ENCODE data around the gene CHD8. TPM values are rescaled to one million over a fixed set of nuclear protein-coding genes. Genes with fewer than 3 reads are reported as not detected.

CHD8 gene
- total RNA-seq, 1 experiment from 2014 or later, result 64.7 TPM

- ChIA-PET POLR2A (no interaction called here), CTCF (interaction anchor here (0.5 to 1.0 kb wide), 5 partner anchors 12 to 869 kb away, joined by 3 to 9 read pairs (median 4); partner anchors contain the start of gene METTL3)
- no peaks in the 10 kb centered on the region for H3K4me1 ChIP-seq (ENCODE audit: control insufficient read depth, insufficient read depth, low read length)
- DNase-seq (ENCODE audit: low read depth, low spot score), result no peak
- in situ Hi-C loops (cut with HindIII; ENCODE audit: low pct_unique_long_range_greater_than_20kb, low sequenced_read_pairs), result no loop called here
- intact Hi-C loops (cut with micrococcal nuclease; ENCODE audit: unreplicated experiment), result loop anchor here (5.0 kb wide), 1 partner anchor 53 kb away; no protein-coding TSS in a partner anchor
- H3K36me3 ChIP-seq (ENCODE audit: control insufficient read depth, insufficient read depth, low read length), result peaks cover 30% of the 10 kb centered on the region
- TSS peak; percentile 20 for BruUV-seq (replicated peaks)
- peak; percentile 25; the same call in 1 of the 2 replicates for TF ChIP-seq CTCF (IDR thresholded peaks at IDR 0.05)
- no peak for TF ChIP-seq POLR2AphosphoS5 (IDR thresholded peaks at IDR 0.05; ENCODE audit: low read depth, low read length)
- H3K4me3 ChIP-seq (ENCODE audit: low read depth in 2 of 2, low read length in 2 of 2), result no peak overlapping the region
- H3K27ac ChIP-seq (ENCODE audit: low read length), result no peak overlapping the region
- no peaks in the 10 kb centered on the region for H3K9me3 ChIP-seq (ENCODE audit: control insufficient read depth, insufficient read depth, low read depth, low read length)
- peak; percentile 61; the same call in 1 of the 2 replicates for ATAC-seq
- no peaks in the 10 kb centered on the region for H3K27me3 ChIP-seq (ENCODE audit: control insufficient read depth, insufficient read depth, low read length)
Measured at GRCh38 chr14:21498540-21499526, 42.9 kb upstream of the CHD8 start.

- no peak overlapping the region for H3K27ac ChIP-seq (ENCODE audit: low read length)
- H3K9me3 ChIP-seq (ENCODE audit: control insufficient read depth, insufficient read depth, low read depth, low read length), result no peaks in the 10 kb centered on the region
- BruUV-seq (replicated peaks), result no TSS peak
- no peaks in the 10 kb centered on the region for H3K27me3 ChIP-seq (ENCODE audit: control insufficient read depth, insufficient read depth, low read length)
- ATAC-seq, result no peak
- no peak overlapping the region for H3K4me3 ChIP-seq (ENCODE audit: low read depth in 2 of 2, low read length in 2 of 2)
- peaks cover 27% of the 10 kb centered on the region for H3K36me3 ChIP-seq (ENCODE audit: control insufficient read depth, insufficient read depth, low read length)
- TF ChIP-seq CTCF (IDR thresholded peaks at IDR 0.05) (no peak), REST (IDR thresholded peaks at IDR 0.05; ENCODE audit: insufficient read depth in 1 of 2, low read depth in 2 of 2, low read length in 1 of 2) (no peak), SIN3A (IDR thresholded peaks at IDR 0.05; ENCODE audit: borderline replicate concordance, insufficient read depth, low read depth, low read length) (no peak), POLR2AphosphoS5 (IDR thresholded peaks at IDR 0.05; ENCODE audit: low read depth, low read length) (no peak), TCF7L2 (IDR thresholded peaks at IDR 0.05; ENCODE audit: low read depth, low read length) (no peak)
- in situ Hi-C loops (cut with HindIII; ENCODE audit: low pct_unique_long_range_greater_than_20kb, low sequenced_read_pairs) (no loop called here), intact Hi-C loops (cut with micrococcal nuclease; ENCODE audit: unreplicated experiment) (loop anchor here (5.0 kb wide), 1 partner anchor 56 kb away; no protein-coding TSS in a partner anchor)
- ChIA-PET CTCF (no interaction called here), POLR2A (interaction anchor here (0.5 kb wide), 1 partner anchor 12 kb away, joined by 9 read pairs; no protein-coding TSS in a partner anchor)
- no peak for DNase-seq (ENCODE audit: low read depth, low spot score)
- no peaks in the 10 kb centered on the region for H3K4me1 ChIP-seq (ENCODE audit: control insufficient read depth, insufficient read depth, low read length)
Measured at GRCh38 chr14:21496453-21496852, 40.5 kb upstream of the CHD8 start.
